HG03354 (cell line): ENCODE measurements around the gene FCSK.
"Not testable (repeated sequence)": the region's sequence is repeated elsewhere in the genome, so short reads cannot be mapped to it uniquely, and the experiment has no call there.

Experiments used
- ATAC-seq: cut with Tn5 transposase; IDR thresholded peaks from one replicate; pipeline ENCODE4 v1.9.1; 2021; ENCODE audit warnings: mild to moderate bottlenecking; ENCODE audit not compliant: unreplicated experiment, poor library complexity, severe bottlenecking

FCSK gene

DNA sequence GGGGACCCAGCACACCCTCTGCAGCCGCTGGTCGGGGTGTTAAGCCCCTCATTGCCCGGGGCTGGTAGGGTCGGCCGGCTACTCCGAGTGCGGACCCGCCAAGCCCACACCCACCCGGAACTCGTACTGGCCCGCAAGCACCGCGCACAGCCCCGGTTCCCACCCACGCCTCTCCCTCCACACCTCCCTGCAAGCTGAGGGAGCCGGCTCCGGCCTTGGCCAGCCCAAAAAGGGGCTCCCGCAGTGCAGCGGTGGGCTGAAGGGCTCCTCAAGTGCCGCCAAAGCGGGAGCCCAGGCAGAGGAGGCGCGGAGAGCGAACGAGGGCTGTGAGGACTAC is 3.4 kb upstream of the FCSK start:
- not testable (repeated sequence) for ATAC-seq

DNA sequence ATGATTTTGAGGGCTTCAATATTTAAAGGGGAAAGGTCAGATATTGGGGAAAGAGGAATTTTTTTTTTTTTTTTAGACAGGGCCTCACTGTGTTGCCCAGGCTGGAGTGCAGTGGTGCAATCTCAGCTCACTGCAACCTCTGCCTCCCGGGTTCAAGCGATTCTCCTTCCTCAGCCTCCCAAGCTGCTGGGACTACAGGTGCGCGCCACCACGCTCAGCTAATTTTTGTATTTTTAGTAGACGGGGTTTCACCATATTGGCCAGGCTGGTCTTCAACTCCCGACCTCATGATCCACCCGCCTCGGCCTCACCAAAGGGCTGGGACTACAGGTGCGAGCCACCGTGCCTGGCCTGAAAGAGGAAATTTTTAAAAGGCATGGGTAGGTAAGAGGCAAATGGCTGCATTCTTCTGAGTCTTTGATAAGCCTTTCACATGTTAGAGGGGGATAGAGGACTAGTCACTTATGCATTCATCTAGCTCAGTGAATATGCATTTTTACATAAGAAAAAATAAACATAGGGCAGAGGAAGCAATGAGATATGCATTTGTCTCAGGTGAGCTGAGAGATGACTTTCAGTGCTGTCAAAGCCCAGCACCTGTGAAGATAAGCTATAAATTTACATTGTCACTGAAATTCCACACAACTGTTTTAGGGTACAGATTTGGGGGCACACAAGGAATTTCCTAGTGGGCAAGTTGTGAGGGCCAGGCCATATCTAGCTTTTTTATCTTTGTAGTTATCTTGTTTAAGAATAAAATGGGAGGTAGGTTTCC is 1.1 kb upstream of the FCSK start:
- no peak for ATAC-seq

DNA sequence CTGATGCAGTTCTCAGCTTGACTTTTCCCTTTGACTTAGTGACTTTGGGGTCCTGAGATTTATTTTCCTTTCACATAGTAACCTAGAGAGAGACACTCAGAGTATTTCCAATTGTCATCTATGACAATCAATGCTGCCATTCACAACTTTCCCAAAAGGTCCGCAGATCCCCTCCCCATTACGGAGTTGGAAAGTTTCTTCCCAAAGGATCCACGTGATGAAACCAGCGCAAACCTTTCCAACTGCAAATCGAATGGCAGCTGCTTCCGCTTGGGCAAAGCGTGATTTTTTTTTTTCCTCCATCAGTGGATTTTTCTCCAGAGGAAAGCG is 538 bp upstream of the FCSK start:
- no peak for ATAC-seq

DNA sequence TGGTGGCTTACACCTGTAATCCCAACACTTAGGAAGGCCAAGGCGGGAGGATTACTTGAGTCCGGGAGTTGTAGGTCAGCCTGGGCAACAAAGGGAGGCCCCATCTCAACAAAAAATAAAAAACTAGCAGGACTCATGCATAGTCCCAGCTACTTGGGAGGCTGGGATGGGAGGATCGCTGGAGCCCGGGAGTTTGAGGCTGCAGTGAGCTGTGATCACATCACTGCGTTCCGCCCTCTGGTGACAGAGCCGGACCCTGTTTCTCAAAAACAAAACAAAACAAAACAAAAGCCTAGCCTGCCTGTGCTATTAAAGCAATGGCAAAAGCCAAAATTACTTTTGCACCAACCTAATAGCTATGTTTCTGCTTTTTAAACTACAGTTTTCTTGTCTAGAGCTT is 1.5 kb downstream of the FCSK start:
- ATAC-seq = no peak

DNA sequence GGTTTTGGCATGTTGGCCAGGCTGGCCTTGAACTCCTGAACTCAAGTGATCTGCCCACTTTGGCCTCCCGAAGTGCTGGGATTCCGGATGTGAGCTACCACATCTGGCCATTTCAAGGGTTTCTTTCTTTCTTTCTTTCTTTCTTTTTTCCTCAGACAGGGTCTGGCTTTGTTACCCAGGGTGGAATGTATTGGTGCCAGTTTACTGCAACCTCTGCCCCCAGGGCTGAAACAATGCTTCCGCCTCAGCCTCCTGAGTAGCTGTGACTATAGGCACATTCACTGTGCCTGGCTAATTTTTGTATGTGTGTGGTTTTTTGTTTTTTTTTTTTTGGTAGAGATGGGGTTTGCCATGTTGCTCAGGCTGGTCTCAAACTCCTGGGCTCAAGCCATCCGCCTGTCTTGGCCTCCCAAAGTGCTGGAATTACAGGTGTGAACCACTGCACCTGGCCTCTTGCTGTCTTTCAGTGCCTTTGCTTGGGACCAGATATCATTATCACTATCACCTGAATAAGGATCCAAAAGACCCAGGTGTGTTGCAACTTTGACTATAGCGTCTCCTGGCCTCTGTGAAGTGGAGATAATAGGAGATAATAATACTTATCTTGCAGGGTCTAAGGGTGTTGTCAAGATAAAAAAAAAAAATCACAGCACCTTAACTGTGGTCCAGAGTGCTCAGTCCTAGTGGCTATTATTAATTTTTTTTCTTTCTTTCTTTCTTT is 3.2 kb downstream of the FCSK start:
- ATAC-seq = no peak

DNA sequence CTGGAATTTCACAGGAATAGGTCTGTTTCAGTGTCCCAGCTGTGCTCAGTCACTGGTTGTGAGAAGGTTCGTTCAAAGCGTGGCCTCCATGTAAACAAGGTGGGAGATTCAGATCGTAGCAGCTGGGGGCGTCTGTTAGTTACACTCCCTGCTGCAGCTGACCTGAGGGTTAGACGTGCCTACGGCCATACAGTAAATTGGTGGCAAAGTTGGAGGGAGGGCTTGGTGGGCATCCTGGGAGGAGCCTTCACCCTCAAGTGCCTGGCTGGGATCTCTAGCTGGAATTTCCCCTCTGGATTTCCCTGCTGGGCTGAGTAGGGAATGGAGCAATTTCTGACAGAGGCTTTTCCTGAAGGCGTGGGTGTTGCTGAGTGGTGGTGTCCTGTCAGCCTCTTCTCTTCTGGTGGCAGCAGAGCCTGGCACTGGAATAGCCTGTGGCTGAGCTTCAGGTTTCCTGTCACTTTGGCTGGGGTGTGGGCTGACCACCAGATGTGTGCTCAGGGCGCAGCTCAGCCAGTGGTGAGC is 6.4 kb downstream of the FCSK start:
- no peak for ATAC-seq

DNA sequence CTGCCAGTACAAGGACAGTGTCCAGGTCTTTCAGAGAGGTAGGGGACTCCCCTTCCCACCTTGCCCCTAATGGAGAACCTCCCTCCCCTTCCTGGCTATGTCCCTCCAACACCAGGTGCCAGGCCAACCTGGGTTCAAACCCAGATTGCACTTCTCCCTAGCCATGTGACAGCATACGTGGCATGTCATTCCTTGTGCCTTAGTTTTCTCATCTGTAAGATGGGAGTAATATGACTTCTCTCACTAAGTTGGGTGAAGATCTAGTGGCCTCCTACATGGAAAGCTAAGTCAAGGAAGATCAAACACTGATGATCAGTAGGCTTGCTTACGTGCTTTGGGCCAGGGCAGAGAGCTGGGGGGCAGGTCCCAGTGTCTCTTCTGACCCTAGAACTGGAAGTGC is 8.8 kb downstream of the FCSK start:
- ATAC-seq = no peak

DNA sequence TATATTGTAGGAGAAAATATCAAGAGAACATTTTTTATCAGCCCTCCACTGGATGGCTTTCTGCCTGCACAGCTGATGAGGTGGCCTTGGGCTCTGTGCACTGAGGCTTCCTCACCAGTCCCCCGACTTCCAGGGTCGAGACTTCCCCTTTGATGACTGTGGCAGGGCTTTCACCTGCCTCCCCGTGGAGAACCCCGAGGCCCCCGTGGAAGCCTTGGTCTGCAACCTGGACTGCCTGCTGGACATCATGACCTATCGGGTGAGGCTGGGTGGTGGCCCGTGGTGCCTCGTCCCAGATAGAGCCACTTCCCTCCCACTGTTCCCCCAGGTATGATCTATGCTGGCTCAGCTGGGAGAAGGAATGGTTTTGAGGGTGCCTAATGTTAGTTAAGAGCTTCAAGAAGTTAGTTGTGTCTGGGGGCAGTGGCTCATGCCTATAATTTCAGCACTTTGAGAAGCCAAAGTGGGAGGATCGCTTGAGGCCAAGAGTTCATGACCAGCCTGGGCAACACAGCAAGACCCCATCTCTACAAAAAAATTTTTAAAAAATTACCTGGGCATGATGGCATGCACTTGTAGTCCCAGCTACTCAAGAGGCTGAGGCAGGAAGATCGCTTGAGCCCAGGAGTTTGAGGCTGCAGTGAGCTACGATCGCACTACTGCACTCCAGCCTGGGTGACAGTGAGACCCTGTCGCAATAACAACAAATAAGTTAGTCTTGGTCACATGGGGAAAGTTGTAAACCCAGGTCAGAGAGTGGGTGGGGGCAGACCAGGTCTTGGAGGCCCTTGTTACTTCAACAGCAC is 11.8 kb downstream of the FCSK start:
- ATAC-seq = no peak

DNA sequence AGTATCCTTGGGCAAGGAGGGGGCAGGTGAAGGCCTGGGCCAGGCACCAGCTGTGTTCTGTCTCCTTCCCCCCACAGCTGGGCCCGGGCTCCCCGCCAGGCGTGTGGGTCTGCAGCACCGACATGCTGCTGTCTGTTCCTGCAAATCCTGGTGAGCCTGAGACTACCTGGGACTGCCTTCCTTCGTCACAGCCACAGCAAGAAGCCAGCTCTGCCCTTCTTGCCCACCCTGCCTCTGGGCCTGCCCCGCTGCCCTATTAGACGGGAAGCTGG is 12.3 kb downstream of the FCSK start:
- no peak for ATAC-seq

DNA sequence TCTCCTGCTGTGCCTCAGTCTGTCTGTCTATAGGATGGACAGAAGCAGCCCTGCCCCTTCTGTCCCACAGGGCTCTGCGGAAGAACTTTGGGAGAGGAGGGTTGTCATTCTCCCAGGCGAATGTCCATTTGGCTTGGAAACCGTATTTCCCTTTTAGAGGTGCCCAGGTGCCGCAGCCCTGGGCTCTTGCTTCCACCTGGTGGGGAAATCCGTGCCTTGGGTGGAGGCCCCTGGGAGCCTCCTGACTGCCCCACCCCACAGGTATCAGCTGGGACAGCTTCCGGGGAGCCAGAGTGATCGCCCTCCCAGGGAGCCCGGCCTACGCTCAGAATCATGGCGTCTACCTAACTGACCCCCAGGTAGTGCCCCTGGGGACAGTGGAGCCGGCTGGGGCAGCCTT is 12.7 kb downstream of the FCSK start:
- ATAC-seq = no peak

DNA sequence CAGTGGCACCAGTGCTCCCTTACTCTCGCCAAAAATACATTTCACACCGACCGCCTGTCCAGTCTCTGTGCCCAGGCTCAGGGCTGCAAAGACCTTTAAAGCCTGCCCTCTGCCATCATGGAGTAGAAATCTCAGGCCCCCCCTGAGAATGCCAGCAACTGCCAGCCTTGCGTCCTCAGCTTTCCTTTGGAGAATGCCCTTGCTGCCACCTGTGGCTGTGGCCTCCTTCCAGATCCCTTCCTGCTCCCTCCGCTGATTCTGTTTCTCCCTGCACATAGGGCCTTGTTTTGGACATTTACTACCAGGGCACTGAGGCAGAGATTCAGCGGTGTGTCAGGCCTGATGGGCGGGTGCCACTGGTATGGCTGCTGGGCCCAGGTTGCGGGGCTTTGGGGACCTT is 13.2 kb downstream of the FCSK start:
- no peak for ATAC-seq

DNA sequence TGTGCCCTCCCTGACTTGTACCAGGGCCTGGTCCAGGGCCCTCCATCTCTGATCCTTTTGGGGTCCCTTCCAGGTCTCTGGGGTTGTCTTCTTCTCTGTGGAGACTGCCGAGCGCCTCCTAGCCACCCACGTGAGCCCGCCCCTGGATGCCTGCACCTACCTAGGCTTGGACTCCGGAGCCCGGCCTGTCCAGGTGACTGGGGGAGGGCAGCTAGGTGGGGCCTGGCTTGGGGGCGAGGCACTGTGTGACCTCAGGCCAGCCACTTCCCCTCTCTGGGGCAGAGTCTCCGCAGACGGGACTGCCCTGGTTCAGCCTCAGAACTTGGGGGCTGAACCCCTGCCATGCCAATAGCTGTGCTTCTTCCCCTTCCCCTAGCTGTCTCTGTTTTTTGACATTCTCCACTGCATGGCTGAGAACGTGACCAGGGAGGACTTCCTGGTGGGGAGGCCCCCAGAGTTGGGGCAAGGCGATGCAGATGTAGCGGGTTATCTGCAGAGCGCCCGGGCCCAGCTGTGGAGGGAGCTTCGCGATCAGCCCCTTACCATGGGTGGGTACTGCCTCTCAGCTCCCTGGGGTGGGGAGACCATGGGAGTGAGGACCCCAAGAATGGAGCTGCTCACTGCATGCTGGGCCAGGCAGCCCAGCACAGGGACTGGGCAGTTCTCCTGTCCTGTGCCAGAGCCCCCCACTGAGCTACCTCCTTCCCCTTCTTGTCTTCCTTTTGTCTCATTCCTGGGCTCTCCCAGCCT is 14.6 kb downstream of the FCSK start:
- ATAC-seq = no peak

DNA sequence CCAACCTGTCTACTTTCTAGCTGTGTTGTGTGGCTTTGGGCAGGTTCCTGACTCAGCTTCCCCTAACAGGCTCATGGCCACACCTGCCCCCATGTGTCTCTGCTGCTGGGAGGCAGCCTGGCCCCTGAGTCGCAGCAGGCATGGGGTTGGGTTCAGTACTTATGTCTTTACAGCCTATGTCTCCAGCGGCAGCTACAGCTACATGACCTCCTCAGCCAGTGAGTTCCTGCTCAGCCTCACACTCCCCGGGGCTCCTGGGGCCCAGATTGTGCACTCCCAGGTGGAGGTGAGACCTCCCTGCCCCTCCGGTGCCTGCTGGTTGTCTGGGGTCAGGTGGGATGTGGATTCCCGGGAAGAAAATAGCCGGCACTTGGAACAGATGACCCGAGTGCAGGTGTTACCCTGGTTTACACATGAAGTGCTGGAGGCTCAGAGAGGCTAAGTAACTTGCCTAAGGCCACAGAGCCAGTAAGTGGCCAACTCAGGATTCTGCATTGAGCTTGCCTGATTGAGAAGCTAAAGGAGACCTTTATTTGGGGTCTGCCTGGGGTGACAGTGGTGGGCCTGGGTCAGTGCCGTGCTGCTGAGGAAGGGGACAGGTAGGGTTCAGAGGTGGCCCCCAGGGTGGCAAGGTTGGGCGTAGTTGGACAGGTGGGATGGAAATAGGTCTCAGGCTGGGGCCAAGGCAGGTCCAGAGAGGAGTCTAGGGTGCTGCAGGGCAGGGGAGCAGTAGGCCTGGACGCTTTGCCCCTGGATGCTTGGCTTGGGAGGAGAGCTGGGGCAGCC is 15.9 kb downstream of the FCSK start:
- ATAC-seq = no peak

DNA sequence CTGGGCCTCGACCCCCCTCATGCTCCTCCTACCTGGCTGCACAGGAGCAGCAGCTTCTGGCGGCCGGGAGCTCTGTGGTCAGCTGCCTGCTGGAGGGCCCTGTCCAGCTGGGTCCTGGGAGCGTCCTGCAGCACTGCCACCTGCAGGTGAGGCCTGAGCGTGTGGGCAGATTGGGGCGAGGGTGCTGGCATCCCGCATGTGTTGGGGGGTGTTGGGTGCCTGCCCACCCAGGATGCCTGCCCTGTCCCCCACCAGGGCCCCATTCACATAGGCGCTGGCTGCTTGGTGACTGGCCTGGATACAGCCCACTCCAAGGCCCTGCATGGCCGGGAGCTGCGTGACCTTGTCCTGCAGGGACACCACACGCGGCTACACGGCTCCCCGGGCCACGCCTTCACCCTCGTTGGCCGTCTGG is 16.5 kb downstream of the FCSK start:
- no peak for ATAC-seq

DNA sequence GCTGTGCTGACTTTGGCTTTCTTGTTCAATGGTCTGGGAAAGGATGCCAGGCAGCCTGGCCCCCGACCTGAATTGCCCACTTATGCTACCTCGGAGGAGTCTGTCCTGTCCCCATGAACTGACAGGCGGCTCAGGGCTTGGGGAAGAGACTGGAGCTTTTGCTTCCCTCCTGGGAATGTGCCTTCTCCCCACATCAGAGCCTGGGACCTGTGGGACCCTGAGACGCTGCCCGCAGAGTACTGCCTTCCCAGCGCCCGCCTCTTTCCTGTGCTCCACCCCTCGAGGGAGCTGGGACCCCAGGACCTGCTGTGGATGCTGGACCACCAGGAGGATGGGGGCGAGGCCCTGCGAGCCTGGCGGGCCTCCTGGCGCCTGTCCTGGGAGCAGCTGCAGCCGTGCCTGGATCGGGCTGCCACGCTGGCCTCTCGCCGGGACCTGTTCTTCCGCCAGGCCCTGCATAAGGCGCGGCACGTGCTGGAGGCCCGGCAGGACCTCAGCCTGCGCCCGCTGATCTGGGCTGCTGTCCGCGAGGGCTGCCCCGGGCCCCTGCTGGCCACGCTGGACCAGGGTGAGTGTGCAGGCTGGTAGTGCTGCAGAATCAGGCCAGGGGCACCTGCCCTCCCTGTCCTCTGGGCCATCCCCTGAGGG is 18.5 kb downstream of the FCSK start:
- ATAC-seq = no peak

DNA sequence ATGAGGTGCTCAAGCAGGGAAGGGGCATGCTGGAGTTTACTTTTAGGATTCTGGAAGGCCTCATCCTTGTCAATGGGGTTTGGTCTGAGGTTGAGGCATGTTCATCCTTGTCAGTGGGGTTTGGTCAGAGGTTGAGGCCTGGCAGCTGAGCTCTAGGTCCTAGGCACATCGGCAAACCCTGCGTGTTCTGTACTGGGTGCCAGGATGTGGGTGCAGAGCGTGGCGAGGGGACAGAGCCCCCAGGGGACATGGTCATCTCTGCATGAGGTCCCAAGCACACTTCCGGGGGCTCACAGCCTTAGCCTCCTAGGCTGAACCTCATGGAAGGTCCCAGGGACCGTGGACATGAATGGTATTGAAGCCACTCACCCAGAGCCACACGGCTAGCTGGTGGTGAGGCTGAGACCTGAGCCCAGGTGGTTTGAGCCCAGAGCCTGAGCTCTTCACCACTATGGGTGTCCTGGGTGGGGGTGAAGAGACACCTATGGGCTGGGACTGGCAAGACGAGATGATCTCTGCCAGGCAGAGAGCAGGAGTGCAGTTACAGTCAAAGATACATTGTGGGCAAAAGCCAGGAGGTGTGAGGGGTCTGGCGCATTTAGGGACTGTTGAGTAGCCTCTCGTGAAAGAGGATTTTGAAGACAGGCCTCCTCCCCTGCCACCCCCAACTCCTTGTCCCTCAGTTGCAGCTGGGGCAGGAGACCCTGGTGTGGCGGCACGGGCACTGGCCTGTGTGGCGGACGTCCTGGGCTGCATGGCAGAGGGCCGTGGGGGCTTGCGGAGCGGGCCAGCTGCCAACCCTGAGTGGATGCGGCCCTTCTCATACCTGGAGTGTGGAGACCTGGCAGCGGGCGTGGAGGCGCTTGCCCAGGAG is 19.3 kb downstream of the FCSK start:
- ATAC-seq = no peak

DNA sequence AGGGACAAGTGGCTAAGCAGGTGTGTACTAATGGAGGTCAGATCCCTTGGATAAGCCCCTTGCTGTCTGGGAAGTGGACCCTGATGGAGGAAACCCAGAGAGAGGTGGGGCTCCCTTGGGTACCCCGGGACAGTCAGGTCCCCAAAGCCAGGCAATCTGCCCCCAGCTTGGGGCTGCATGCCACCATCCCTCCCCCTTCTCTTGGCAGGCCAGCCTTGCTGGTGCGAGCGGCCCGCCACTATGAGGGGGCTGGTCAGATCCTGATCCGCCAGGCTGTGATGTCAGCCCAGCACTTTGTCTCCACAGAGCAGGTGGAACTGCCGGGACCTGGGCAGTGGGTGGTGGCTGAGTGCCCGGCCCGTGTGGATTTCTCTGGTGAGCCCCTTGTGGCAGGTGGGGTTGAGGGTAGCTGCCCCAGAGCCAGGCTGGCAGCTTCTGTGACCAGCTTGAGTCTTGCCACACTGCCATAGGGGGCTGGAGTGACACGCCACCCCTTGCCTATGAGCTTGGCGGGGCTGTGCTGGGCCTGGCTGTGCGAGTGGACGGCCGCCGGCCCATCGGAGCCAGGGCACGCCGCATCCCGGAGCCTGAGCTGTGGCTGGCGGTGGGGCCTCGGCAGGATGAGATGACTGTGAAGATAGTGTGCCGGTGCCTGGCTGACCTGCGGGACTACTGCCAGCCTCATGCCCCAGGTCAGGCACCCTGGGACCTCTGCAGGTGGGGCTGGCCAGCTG is 20.1 kb downstream of the FCSK start:
- ATAC-seq = no peak
